ENCODE results near the gene WASL. TPM values are rescaled to one million over a fixed set of nuclear protein-coding genes. Genes with fewer than 3 reads are reported as not detected.
A peak's percentile ranks its signal among the peaks of the same experiment; 100 is the strongest.

Gene WASL
- total RNA-seq, 1 donor, result 22.5 TPM

- DNase-seq (ENCODE audit: low read depth), result no peak
- H3K4me3 ChIP-seq (ENCODE audit: low read depth, low read length), result no peak overlapping the region
- TF ChIP-seq CTCF (IDR thresholded peaks at IDR 0.05; ENCODE audit: insufficient read depth, low read depth, low read length), result no peak
Observed at GRCh38 chr7:123652406-123652805, 96.4 kb downstream of the WASL start.

- no peak for DNase-seq (ENCODE audit: low read depth)
- no peak overlapping the region for H3K4me3 ChIP-seq (ENCODE audit: low read depth, low read length)
- TF ChIP-seq CTCF (IDR thresholded peaks at IDR 0.05; ENCODE audit: insufficient read depth, low read depth, low read length), result no peak
Observed at GRCh38 chr7:123650595-123650994, 98.2 kb downstream of the WASL start.

GRCh38 chr7:123649964-123650363 lies 98.8 kb downstream of the WASL start:
- no peak overlapping the region for H3K4me3 ChIP-seq (ENCODE audit: low read depth, low read length)
- peak; percentile 51 for DNase-seq (ENCODE audit: low read depth)
- TF ChIP-seq CTCF (IDR thresholded peaks at IDR 0.05; ENCODE audit: insufficient read depth, low read depth, low read length), result no peak

- no peak for TF ChIP-seq CTCF (IDR thresholded peaks at IDR 0.05; ENCODE audit: insufficient read depth, low read depth, low read length)
- DNase-seq (ENCODE audit: low read depth), result peak; percentile 21
- H3K4me3 ChIP-seq (ENCODE audit: low read depth, low read length), result no peak overlapping the region
Observed at GRCh38 chr7:123647106-123647730, 101.6 kb downstream of the WASL start.

- no peak for TF ChIP-seq CTCF (IDR thresholded peaks at IDR 0.05; ENCODE audit: insufficient read depth, low read depth, low read length)
- DNase-seq (ENCODE audit: low read depth), result no peak
- H3K4me3 ChIP-seq (ENCODE audit: low read depth, low read length), result no peak overlapping the region
Observed at GRCh38 chr7:123645516-123645915, 103.3 kb downstream of the WASL start.

GRCh38 chr7:123643495-123644441 lies 105.0 kb downstream of the WASL start:
- DNase-seq (ENCODE audit: low read depth), result peak; percentile 82
- no peak for TF ChIP-seq CTCF (IDR thresholded peaks at IDR 0.05; ENCODE audit: insufficient read depth, low read depth, low read length)
- peak overlapping the region; percentile 32 for H3K4me3 ChIP-seq (ENCODE audit: low read depth, low read length)

Data from fibroblast of villous mesenchyme (primary cell).